KBM-7 (cell line): ENCODE data around the gene SH3D19.
"Not testable (repeated sequence)": the region's sequence is repeated elsewhere in the genome, so short reads cannot be mapped to it uniquely, and the experiment has no call there.

Experiments
- DNase-seq: peaks from one replicate; pipeline ENCODE4 v3.0.0-alpha.2; 2015
- in situ Hi-C: fragments of 300-500 bp; cut with MboI; formaldehyde crosslinking; loops from 2 replicates; pipeline ENCODE4 v1.14.3; 2020; ENCODE audit warnings: low sequenced_read_pairs, low pct_unique_long_range_greater_than_20kb, mixed read lengths

Gene SH3D19

DNA sequence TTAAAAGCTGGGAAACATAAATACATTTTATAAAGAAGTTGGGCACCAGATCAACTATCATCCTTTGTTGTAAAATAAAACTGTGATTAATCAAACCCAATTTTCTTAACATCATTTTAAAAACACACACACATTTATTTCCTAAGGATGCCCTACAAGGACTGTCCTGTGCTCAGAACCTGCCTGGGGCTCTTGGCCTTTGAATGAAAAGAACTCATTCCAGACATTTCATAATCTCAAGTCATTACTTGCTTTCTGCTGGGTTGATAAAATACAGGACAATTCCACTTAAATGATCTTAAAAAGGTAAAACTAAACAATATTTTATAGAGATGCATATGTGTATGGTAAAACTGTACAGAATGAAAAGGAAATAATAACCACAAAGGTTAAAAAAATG is 2.8 kb downstream of the SH3D19 start:
- no peak for DNase-seq
- in situ Hi-C loops: no loop called here

GRCh38 chr4:151322161-151322560 is 3.2 kb downstream of the SH3D19 start:
- in situ Hi-C loops, DNase-seq: not testable (repeated sequence)

- no peak for DNase-seq
- in situ Hi-C loops: no loop called here
Observed at GRCh38 chr4:151321586-151321985, 3.8 kb downstream of the SH3D19 start.

GRCh38 chr4:151319490-151319889 is 5.9 kb downstream of the SH3D19 start:
- in situ Hi-C loops: no loop called here

DNA sequence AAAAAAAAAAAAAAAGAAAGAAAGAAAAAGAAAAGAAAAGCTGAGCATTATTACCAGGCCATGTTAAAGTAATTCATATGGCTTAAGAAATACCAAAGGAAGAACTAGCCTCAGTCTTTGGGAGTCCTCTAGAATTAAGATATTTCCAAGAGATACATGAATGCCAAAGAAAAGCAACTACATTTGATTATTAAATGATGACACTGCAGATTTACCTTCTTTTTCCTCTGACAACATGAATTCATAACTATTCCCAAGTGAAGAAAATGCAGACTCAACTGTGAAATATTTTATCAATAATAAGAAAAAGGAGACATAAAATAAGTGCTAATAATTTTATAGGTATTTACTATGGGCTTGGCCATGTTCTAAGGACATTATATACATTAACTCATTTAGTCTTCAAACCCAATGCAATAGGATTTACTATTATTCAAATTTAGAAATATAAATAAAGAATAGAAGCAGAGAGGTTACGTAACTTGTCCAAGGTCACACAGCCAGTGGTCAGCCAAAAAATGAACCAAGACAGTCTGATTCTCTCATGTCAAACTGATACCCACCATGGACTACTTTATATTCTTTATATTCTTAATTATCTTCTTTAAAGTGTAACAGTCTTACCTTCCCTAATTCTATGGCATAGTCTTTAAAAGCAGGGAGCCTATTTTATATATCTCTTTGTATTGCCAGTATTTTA is 6.9 kb downstream of the SH3D19 start:
- in situ Hi-C loops: no loop called here
- no peak for DNase-seq

More at GRCh38 chr4:151319490-151319889, 5.9 kb downstream of the SH3D19 start:
- no peak for DNase-seq

DNA sequence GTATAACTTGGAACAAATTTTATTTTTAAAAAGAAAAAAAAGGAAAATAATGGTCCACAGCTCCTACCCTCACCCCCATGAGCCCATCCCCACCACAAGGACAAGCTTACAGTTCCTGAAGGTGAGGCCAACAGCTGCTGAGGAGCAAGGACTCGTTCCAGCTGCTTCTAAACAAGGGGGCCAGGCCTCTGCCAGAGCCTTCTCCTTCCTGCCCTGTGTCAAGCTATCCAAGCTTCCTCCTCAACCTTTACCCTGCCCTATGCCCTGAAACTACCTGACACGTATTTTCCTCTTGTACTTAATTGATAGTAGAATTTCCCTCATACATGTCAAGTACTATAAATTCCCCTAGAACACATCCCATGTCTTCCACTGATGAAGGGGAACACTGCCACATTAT is 8.8 kb downstream of the SH3D19 start:
- no peak for DNase-seq
- in situ Hi-C loops: no loop called here

GRCh38 chr4:151315212-151315886 is 10.1 kb downstream of the SH3D19 start:
- no peak for DNase-seq
- in situ Hi-C loops: no loop called here

DNA sequence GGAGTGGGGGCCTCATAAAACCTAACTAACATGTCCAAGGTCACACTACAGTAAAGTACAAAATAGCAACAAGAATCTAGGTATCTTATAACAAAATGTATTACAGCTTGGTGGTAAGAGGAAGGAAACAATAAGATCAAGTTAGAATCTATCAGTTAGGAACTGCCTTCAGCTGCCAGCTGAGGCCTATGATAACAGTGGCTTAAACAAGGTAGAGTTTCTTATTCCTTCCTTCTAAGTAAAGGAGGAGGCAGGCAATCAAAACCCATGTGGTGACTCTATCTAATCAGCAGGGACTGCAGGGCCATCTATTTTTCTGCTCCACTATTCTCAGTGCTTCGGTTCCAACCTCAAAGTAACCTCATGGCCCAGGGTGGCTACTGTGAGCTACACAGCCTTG is 10.9 kb downstream of the SH3D19 start:
- in situ Hi-C loops: no loop called here
- no peak for DNase-seq

GRCh38 chr4:151314010-151314355 is 11.4 kb downstream of the SH3D19 start:
- in situ Hi-C loops: no loop called here

DNA sequence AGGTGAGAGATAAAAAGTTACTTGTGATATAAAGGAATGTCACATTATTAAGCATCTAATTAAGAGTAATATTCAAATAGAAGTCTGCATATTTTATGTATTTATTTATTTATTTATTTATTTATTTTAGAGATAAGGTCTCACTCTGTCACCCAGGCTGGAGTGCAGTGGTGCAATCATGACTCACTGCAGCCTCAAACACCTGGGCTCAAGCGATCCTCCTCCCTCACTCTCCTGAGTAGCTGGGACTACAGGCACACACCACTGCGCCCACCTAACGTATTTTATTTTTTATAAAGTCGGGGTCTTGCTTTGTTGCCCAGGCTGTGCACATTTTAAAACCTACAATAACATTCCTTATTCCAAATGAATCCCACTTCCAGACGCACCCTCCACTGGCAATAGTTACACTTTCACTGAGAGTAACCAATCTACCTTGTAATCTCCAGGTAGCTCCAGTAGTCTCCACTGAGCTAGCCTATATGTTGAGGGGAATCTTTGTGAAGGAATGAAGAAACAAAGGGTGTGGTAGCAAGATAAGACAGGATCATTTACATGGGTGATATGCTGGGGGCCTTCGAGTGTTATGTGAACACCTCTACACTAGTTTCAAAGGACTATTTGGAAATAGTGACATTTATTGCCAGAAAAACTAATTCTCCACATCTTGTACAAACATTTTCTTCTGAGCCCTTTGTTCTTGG is 11.9 kb downstream of the SH3D19 start:
- in situ Hi-C loops: no loop called here
- DNase-seq: no peak

More at GRCh38 chr4:151314010-151314355, 11.4 kb downstream of the SH3D19 start:
- no peak for DNase-seq

GRCh38 chr4:151310124-151310728 is 15.2 kb downstream of the SH3D19 start:
- in situ Hi-C loops: no loop called here
- no peak for DNase-seq

- in situ Hi-C loops: no loop called here
- DNase-seq: no peak
Observed at GRCh38 chr4:151304755-151305154, 20.6 kb downstream of the SH3D19 start.

GRCh38 chr4:151304226-151304625 is 21.2 kb downstream of the SH3D19 start:
- DNase-seq: no peak
- in situ Hi-C loops: no loop called here

DNA sequence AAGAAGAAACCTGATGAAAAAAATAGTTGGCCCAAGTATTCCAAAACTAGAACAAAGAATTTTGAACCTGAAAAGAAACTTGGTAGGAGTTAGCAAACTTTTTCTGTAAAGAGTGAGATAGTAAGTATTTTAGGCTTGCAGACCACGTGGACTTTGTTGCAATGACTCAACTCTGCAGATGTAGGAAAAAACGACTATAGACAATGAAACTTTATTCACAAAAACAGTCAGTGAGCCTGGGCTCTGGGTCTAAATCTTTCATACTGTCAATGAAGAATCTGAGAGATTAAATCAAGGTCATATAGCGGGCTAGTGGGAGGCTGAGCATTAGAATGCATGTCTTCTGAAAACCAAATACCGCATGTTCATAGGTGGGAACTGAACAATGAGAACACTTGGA is 23.0 kb downstream of the SH3D19 start:
- no peak for DNase-seq
- in situ Hi-C loops: no loop called here

DNA sequence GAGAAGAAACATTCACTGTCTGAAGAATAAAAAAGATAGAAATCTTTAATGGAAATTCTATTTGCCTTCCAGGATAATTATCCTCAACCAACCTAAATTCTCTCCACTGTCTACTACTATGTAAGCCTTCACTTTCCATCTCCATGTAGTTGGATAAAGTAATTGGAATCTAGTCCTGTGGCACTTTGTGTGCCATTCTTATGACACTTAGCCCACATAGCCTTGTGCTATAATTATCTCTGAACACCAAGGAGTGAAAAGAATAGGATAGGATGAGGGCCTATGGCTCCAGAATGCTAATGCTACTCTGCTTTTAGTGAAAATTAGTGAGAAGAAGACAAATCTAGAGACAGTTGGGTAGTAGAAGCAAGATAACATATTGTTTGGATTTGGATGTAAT is 28.2 kb downstream of the SH3D19 start:
- in situ Hi-C loops: no loop called here
- DNase-seq: no peak

GRCh38 chr4:151296227-151296626 is 29.2 kb downstream of the SH3D19 start:
- in situ Hi-C loops: no loop called here

DNA sequence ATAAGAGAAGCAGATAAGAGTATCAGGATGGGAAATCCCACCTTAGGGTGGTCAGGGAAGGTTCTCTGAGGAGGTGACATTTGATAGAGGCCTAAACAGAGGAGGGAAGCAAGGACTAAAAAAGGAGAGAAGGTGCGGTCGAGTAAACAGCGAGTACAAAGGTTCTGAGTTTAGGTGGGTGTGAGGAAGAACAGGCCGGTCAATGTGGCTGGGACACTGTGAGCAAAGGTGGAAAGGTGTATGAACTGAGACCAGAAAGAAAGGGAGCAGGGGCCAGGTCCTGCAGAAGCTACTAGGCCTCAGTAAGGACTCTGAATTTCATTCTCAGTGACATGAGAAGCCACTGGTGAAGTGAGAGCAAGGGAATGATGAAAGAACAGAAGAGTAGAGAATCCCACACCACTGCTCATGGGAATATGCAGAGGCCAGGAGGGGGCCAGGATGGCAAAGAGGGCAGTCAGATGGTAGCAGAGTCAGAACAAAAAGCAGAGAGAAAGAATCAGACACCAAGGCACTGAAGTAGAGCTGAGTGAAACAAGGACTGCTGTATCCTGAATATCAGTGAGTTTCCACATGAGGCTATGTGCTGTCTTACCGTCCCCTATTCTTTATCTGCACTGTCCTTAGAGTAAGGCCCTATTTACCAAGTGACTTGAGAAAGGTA is 30.4 kb downstream of the SH3D19 start:
- in situ Hi-C loops: no loop called here
- DNase-seq: no peak

More at GRCh38 chr4:151296227-151296626, 29.2 kb downstream of the SH3D19 start:
- no peak for DNase-seq

DNA sequence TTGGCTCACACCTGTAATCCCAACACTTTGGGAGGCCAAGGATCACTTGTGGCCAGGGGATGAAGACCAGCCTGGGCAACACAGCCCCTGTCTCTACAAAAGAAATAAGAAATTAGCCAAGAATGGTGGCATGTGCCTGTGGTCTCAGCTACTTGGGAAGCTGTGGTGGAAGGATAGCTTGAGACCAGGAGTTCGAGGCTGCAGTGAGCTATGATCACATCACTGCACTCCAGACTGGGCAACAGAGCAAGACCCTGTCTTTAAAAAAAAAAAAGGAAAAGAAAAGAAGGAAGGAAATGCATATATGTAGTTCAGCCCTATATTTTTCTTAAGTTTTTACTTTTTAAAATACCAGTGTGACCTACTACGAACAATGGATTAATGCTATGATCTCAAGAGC is 33.4 kb downstream of the SH3D19 start:
- in situ Hi-C loops: no loop called here

DNA sequence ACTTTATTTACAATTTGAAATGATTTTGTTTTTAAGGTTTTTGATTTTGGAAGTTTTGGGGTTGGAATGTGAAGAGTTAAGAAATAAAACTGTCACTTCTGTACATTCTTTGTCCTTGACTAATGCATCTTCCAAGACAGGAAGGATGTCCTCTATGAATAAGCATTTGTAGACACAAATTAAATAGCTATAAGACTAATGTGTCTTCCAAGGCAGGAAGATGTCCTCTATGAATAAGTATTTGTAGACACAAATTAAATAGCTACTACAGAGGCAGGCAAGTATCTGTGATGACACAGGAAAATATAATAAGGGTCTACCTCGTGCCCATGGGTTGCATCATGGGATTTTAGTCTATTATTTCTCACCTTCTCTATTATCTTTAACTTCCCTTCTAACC is 33.9 kb downstream of the SH3D19 start:
- in situ Hi-C loops: no loop called here
- no peak for DNase-seq

More for the DNA sequence above, 33.4 kb downstream of the SH3D19 start:
- no peak for DNase-seq
